Activated CD8-positive, alpha-beta memory T cell treated with anti-CD3 and anti-CD28 coated beads, Interleukin-2, amount 50 U/mL, for 24 hours (primary cell): ENCODE results near the gene NGEF.

ENCODE experiments used
- DNase-seq: peaks from one replicate; pipeline ENCODE4 v3.0.0-alpha.2; 2020; ENCODE audit errors: extremely low read depth

The NGEF gene

GRCh38 chr2:232838406-232838874 lies 174.6 kb downstream of the NGEF start:
- peak; percentile 23 for DNase-seq

- DNase-seq = no peak
Measured at GRCh38 chr2:232836934-232837333, 176.1 kb downstream of the NGEF start.

DNA sequence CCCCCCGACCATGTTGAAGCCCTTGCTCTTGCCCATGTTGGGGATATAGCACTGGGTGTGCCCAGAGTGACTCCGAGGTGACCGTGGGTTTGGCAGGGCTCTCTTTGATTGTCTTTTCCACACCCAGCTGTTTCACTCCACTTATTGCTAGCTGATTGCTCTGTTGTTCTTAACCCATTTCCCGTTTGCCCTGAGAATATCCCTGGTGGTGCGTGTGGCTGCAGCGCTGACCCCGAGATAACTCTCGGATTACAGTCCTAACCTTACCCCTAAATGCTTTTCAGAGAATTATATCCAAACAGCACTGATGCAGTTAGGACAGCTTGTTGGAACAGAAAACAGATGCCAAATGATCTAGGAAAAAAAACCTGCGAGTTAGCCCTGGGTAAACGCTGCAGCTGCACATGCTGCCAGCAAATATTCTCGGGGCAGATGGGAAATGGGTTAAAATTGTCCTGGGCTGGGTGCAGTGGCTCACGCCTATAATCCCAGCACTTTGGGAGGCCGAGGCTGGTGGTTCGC lies 177.3 kb downstream of the NGEF start:
- no peak for DNase-seq

GRCh38 chr2:232833830-232834229 lies 179.2 kb downstream of the NGEF start:
- no peak for DNase-seq

DNA sequence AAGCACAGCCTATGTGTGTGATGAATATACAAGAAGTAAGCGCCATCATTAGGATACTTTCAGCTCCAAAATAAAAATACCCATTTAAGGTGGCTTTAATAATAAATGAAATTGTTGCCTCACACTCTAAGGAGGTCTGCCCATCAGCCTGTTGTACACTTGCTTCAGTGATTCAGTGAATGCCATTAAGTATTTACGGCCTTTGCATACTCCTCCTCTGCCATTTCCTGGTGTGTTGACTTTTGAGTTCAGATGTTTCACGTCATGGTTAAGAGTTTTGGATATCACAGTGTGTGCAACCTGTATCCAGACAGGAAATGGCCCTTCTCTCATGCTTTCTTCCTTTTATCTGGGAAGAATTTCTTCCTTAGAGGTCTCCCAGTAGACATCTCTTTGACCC lies 181.6 kb downstream of the NGEF start:
- DNase-seq = no peak

DNA sequence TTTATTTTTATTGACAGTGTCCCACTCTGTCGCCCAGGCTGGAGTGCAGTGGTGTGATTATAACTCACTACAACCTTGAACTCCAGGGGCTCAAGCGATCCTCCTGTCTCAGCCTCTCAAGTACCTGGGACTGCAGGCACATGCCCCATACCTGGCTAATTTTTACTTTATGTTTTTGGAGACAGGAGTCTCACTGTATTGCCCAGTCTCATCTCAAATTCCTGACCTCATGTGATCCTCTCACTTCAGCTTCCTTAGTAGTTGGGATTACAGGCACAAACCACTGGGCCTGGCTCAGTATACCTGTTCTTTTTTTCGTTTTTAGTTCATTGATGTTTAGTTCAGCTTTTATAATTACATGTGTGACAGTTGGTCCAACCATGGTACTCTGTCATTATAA lies 183.1 kb downstream of the NGEF start:
- DNase-seq = no peak
